SKM-1 (cell line): ENCODE results near the gene MTUS2.
"Not testable (repeated sequence)": the region's sequence is repeated elsewhere in the genome, so short reads cannot be mapped to it uniquely, and the experiment has no call there.

Source experiments
- DNase-seq: peaks from one replicate; lab custom pipeline; 2025; ENCODE audit not compliant: unreplicated experiment; lab: John Stamatoyannopoulos, UW

Gene MTUS2

DNA sequence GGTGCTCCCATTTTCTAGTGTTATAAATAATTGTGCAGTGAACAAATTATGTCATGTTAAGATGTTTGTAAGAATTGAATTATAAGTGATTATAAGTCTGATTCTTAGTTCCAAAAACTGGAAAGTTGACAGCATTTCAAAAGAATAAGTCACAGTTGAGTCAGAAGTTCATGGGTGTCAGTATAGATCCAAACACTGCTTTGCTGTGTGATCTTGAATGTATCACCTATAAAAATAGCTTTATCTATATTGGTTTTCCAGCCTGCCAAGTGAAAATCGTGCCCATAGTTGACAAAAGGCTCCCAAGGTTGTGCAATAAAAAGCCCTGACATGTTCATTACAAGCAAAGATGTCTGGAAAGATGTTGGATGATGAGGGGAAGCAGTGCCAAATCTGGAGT is 336.0 kb downstream of the MTUS2 start:
- DNase-seq: no peak

DNA sequence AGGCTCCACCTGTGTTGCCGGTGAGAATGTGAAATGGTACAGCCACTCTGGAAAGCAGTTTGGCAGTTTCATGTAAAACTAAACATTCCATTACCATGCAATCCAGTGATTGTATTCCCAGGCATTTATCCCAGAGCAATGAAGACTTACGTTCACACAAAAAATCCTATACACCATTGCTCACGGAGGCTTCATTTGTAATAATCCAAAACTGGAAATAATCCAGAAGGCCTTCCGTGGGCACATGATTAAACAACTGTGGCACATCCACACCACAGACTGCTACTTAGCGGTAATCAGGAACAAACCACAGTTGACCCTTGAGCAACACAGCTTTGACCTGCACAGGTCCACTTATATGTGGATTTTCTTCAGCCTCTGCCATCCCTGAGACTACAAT is 339.7 kb downstream of the MTUS2 start:
- DNase-seq: no peak

DNA sequence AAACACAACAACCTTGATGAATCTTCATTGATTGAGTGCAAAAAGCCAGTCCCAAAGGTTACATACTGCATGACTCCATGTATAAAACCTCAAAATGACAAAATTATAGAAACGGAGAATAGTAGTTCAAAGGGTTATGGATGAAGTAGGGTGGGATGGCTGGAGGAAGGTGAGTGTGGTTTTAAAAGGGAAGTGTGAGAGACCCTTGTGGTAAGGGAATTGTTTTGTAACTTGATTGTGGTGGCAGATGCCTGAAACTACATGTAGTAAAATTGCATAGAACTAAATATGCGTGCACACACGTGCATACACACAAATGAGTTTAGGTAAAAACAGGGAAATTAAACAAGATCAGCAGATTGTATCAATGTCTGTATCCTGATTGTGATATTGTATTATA is 340.7 kb downstream of the MTUS2 start:
- DNase-seq: no peak

DNA sequence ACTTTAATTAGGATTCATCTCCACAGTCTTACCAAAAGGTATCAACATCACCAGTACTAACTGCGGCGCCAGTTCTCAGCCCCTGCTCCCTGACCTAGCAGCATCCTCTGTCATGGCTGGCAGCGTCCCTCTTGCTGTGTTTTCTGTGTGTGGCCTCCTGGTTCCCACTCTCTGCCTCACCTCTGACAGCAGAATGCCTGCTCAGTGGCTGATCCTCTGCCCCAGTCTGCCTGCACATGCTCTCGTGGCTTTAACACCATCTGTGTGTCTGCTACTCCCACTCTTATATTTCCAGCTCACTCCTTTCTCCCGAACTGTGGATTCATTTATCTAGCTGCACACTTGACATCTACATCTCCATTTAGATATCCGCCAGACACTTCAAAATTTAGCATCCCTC is 341.5 kb downstream of the MTUS2 start:
- DNase-seq: no peak

DNA sequence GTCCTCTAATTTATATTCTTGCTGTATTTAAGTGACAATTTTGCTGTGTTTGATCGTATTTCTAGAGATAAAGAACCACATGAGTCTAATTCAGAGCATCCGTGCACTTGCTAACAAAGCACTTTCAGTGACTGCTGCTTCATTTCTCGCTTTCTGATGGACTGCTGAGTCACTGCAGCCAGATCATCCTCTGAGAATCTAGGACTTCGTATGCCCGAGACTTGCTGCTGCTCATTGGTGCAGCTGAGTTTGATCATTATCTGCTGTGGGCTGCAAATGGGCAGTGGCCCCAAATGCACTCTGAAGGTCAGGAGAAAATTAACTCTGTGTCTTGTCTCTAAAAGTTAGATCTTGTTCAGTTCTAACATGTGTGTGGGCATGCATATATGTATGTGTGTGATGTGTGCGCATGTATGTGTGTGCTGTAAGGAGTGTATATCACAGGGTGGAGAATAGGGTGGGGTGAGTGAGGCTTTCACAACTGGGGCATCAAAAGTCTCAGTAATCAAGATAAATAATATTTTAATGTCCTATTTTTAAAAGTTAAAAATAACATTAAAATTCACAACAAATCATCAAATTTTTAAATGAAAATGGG is 342.6 kb downstream of the MTUS2 start:
- no peak for DNase-seq

DNA sequence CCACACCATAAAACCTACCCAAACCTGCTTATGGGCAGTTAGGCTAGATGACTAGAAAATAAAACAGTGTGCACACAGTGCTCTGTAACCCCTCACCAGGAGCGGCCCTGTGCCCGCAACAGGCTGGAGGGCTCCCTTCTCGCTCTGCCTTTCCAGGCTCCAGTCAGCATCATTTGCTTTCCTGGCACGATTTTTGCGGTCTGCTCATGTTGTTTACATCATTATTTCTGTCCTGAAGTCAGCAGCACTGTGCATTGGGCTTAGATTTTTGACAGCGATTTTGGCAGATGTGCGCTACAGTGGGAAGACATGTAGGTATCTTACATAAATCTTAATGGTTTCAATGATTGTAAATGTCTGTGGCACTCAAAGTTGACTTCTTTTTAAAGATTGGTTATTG is 344.0 kb downstream of the MTUS2 start:
- DNase-seq: no peak

DNA sequence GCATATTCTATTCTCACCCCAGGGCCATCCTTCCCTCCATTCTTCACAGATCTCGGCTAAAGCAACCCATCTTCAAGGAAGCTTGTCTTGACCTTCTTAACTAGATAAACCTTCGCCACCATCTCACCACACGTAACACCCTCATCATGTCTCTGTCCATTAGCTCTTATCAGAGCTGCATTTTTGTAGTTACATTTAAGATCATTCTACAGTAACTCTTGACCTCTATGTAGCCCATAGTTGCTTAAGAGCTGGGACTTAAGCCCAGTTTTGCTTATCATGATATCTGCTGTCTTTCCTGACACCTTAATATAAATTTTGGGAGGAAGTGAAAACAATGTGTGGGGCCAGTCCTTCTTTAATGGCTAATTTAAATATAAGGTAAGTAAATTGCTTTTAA is 345.1 kb downstream of the MTUS2 start:
- no peak for DNase-seq

DNA sequence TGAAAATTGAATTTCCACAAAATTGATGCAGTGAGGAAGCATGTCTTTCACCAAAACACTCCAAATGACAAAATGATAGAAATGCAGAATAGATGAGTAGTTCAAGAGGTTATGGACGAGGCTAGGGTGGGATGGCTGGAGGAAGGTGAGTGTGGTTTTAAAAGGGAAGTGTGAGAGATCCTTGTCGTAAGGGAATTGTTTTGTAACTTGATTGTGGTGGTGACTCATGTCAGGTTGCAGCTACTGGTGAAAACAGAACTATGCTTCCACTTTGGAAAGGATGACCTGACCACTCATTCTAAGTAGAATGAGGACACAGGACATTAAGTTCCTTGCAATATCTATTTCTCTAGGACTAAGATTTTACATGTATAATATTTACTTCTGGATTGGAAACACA is 345.7 kb downstream of the MTUS2 start:
- DNase-seq: peak; percentile 85

DNA sequence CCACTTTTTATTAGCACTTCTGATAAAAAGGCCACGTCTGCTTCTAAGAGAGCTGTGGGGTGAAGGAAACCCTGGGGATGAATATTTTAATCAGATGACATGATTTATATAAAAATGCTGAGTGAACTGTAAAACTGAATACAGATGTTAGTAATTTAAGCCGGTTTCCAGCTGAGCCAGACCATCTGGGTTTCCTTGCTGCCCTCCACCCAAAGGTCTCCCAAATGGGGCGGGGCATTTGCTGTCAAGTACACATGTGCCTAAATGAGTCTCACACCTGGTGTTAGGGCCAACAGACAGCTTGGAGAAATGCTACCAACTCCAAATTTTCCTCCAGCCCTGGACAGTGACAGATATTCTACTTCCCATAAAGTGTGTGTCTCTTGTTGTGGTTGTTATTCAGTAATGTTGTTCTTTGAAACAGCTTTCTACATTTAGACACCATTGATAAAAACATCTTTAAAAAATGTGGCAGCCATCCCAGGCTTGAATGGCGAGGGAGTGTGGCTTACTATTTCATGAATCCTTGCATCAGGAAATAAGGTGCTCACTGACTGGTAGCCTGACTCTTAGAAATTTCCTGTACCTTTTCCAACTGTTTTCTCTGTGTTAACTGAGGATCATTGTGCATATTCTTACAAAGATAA is 350.4 kb downstream of the MTUS2 start:
- DNase-seq: no peak

DNA sequence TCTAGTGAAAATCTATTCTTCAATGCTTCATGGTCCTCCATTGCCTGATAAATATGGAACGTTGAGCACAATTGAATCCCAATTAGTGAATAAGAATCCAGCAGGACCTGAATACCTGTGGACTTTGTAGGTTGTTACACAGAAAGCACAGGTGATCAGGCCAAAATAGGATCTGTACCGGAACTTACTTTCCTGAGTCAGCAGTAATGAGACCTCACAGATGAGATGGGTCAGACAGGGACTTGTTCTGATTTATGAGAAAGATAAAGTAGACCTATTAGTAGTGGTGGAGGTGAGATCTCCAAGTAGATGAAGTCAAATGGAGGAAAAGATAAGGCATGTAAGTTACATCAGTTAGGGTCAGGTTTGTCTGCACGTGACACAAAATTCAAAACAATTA is 351.1 kb downstream of the MTUS2 start:
- DNase-seq: no peak

DNA sequence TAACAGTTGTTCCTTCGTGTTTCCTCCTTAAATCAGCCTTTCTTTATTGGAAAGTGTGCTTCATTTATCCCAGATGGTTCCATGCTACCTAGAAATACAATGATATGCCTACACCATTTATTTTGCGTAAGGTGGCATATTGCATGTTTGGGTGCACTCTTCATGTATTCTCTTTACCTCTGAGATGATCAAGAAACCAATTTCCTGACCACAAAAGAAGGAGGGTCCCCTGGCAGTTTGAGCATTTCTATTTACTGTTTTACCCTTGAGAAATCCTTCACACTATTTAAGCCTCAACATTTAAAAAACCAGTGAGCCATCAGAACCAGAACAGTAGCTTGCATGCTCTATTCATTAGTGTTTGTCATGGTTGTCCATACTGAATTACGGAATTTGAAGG is 354.0 kb downstream of the MTUS2 start:
- DNase-seq: no peak

DNA sequence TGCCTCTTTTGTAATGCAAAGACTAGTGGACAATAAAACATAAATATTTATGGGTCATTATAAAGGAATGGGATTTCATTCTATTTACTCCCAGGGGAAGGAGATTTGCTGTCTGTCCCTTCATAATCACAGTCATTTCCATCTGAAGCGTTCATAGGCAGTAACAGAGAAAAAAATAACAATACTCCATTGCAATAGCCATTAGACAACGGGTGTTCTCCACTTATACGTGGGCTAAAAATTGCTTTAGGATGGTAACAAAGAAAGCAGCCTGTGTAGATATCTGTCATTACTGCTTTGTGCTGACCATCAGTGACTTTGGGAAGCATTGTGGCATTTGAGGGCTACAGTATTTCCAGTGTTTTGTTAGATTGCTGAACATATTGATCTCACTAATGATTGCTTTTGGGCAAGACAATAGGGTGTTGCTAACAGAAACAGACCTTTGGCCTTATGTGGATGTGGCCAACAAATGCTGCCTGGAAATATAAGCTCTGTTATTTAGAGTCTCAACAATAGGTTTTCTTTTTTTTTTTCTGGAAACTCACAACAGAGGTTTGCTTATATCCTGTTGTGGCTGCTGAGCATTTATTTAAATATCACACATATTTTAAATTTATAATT is 355.2 kb downstream of the MTUS2 start:
- DNase-seq: no peak

DNA sequence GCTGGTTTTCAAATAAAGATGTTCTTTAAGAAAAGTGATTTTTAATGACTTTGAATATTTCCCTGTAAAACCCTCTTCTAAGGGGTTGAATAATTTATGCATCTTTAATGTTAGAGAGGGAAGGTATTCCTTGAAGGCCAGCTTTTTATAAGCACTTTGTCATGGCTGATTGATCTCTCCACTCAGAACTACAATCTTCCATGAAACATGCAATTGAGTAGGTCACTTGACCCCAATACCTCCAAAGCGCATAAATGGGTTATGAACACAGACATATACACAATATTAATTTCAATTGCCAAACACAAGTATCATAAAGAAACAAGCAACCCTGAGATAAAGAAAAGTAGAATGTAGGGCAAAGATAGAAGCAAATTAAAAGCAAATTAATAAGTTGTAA is 359.9 kb downstream of the MTUS2 start:
- no peak for DNase-seq

DNA sequence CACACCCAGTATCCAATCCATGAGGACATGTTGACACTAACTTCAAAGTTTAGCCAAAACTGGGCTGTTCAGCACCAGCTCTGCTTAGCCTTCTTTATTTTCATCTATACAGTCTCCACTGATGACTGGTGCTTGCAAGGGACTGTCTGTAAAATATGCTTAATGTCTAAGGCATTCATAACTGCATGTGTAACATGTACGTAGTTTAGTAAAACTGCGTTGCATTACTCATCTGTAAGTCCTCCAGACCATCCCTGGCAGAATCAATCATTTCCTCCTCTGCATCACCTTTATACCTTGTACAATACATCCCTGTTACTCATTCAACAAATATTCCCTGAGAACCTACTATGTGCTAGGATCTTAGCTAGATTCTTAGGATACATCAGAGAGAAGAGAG is 362.1 kb downstream of the MTUS2 start:
- DNase-seq: no peak

DNA sequence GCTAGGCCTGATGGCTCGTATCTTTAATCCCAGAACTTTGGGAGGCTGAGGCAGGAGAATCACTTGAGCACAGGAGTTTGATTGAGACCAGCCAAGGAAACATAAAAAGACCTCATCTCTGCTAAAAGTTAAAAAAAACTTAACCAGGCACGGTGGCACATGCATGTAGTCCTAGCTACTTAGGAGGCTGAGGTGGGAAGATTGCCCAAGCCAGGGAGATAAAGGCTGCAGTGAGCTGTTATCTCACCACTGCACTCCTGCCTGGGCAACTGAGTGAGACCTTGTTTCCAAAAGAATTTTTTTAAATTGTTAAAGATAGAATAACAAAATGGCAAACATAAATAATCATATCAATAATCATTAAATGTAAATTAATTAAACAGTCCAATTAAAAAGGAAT is 365.8 kb downstream of the MTUS2 start:
- DNase-seq: no peak

DNA sequence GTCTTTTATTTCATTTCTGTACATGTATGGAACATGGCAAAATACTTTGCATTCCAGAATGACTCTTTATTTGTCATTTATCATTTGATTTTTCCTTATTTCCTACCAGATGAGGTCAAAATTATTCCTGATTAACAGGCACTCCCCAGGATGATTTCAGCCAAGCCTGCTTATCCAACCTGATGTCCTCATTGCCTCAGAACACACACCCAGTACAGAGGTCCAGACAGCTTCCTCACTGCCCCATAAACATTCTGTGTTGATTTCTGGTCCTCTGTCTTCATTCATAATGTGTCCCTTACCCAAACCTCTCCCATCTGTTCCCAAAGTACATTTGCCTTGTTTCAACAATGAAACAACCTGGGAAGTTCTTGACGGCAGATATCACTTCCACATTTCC is 367.4 kb downstream of the MTUS2 start:
- DNase-seq: no peak

DNA sequence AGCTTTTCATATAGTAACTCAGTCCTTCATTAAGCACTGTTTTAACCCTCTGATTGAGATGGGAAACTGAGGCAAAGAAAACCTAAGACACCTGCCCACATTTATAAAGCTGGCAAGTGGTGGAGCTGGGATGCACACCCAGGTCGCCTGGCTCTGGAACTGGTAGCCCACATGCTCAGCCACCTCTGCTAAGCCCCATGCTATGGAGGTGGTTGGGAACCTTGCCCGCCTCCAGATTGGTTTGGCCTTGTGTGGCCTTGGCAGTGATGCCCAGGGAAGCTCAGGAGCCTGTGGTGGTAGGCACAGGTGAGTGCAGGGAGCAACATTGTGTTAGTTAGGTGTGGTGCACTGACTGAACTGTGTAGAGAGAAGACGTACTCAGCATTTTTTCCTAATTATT is 370.2 kb downstream of the MTUS2 start:
- no peak for DNase-seq

DNA sequence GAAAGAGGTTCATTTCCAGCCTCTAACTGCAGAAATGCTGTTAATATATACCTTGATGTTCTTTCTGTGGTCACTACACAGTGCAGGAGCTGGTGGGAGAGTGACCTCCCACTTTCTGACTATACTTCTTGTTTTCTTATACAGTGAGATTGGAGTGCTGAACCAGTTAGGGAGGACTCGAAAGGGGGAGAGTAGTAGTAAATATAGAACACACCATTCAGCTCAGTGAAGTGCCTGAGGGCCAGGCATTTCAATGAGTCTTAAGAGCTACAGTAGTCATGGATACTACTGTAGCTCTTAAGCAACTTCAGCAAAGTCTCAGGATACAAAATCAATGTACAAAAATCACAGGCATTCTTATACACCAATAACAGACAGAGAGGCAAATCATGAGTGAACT is 372.9 kb downstream of the MTUS2 start:
- no peak for DNase-seq

DNA sequence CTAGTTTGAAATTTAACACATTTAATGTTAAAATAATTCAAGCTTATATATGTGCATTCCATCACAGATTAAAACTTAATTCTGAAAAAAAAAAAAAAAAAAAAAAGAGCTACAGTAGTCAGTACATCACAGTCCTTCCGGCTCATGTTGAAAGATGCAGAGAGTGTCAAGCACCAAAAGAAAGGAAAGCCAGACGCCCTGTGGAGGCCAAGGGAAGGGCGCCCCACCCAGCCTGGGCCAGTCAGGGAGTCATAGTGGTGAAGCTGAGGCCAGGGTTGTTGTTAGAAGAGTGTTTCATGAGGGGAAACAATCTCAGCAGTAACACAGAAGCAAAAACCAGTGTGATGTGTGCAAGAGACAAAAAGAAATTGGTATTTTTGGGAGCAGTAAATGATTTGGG is 375.3 kb downstream of the MTUS2 start:
- no peak for DNase-seq

DNA sequence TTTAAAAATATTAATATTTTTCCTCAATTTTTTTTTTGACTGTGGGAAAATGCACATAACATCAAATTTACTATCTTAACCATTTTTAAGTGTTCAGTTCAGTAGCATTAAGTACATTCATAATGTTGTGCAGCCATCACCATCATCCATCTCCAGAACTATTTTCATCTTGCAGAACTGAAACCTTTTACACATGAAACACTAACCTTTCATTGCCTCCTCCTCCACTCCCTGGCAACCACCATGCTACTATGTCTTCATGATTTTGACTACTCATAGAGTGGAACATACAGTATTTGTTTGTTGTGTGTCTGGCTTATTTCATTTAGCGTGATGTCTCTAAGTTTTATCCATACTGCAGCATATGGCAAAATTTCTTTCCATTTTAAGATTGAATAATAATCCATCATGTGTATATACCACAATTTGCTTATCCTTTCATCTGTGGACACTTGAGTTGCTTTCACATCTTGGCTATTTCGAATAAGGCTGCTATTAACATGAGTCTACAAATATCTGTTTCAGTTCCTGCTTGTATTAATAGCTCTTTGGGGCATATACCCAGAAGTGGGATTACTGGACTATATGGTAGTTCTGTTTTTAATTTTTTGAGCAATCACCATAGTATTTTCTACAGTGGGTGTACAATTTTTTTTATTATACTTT is 376.4 kb downstream of the MTUS2 start:
- DNase-seq: no peak

DNA sequence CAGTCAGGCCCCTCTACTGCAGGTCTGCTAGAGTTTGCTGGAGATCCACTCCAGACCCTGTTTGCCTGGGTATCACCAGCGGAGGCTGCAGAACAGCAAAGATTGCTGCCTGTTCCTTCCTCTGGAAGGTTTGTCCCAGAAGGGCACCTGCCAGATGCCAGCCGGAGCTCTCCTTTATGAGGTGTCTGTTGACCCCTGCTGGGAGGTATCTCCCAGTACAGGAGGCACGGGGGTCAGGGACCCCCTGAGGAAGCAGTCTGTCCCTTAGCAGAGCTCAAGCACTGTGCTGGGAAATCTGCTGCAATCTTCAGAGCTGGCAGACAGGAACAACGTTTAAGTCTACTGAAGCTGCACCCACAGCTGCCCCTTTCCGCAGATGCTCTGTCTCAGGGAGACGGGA is 382.6 kb downstream of the MTUS2 start:
- DNase-seq: not testable (repeated sequence)

DNA sequence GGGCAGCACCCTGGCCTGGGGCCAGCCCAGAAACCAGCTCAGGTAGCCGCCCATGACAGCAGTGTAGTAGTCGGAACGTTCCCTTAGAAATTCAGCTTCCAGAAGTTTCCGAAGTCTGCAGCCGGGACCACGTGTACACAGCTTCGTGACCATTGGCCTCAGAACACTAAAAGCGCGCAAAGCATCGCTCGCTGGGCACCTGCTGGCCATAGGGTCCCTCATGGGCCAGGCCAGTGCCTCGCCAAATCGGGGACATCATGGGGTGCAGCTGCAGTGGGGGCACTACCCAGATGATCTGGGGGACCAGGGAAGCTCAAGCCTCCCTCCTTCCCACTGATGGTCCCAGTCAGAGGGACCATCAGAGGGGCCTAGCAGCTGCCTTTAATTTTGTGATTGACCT is 384.5 kb downstream of the MTUS2 start:
- DNase-seq: no peak
